ENCODE results near the gene RPL6. TPM values are rescaled to one million over a fixed set of nuclear protein-coding genes. Genes with fewer than 3 reads are reported as not detected.

The RPL6 gene
- total and polyA plus RNA-seq, 9 donors = 1,882 to 3,614 (median 2,099) TPM

GRCh38 chr12:112430929-112431328, 21.5 kb upstream of the RPL6 start:
- Histone ChIP-seq H3K9me3 (no peaks in the 10 kb centered on the region), H3K27me3 (no peaks in the 10 kb centered on the region), H3K36me3 (no peaks in the 10 kb centered on the region), H3K27ac (no peak overlapping the region), H3K4me3 (no peak overlapping the region), H3K4me1 (ENCODE audit: insufficient read depth) (no peaks in the 10 kb centered on the region)
- TF ChIP-seq, protein P1, sequence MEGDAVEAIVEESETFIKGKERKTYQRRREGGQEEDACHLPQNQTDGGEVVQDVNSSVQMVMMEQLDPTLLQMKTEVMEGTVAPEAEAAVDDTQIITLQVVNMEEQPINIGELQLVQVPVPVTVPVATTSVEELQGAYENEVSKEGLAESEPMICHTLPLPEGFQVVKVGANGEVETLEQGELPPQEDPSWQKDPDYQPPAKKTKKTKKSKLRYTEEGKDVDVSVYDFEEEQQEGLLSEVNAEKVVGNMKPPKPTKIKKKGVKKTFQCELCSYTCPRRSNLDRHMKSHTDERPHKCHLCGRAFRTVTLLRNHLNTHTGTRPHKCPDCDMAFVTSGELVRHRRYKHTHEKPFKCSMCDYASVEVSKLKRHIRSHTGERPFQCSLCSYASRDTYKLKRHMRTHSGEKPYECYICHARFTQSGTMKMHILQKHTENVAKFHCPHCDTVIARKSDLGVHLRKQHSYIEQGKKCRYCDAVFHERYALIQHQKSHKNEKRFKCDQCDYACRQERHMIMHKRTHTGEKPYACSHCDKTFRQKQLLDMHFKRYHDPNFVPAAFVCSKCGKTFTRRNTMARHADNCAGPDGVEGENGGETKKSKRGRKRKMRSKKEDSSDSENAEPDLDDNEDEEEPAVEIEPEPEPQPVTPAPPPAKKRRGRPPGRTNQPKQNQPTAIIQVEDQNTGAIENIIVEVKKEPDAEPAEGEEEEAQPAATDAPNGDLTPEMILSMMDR (IDR thresholded peaks at IDR 0.05) = no peak
- TF ChIP-seq EP300 (IDR thresholded peaks at IDR 0.05) (no peak), POLR2A (IDR thresholded peaks at IDR 0.05) (no peak)
- intact Hi-C loops (cut with DNase I) = no loop called here
- no peak for DNase-seq
- WGBS, 3 donors = 79 to 82% (median 82%) methylated on average over 5 of the region's 5 CpGs

- intact Hi-C loops (cut with DNase I) = no loop called here
- TF ChIP-seq POLR2A (IDR thresholded peaks at IDR 0.05) (no peak), EP300 (IDR thresholded peaks at IDR 0.05) (no peak)
- TF ChIP-seq, protein P1 (IDR thresholded peaks at IDR 0.05) = no peak
- Histone ChIP-seq H3K9me3 (no peaks in the 10 kb centered on the region), H3K27ac (no peak overlapping the region), H3K4me3 (no peak overlapping the region), H3K4me1 (ENCODE audit: insufficient read depth) (no peaks in the 10 kb centered on the region), H3K36me3 (no peaks in the 10 kb centered on the region), H3K27me3 (no peaks in the 10 kb centered on the region)
- no peak for DNase-seq
- WGBS, 3 donors = 93 to 100% (median 96%) methylated on average over 2 of the region's 2 CpGs
Observed at GRCh38 chr12:112427760-112428159, 18.4 kb upstream of the RPL6 start.

GRCh38 chr12:112425582-112426382, 16.4 kb upstream of the RPL6 start:
- Histone ChIP-seq H3K4me1 (ENCODE audit: insufficient read depth) (no peaks in the 10 kb centered on the region), H3K36me3 (no peaks in the 10 kb centered on the region), H3K27me3 (no peaks in the 10 kb centered on the region), H3K27ac (no peak overlapping the region), H3K4me3 (no peak overlapping the region), H3K9me3 (no peaks in the 10 kb centered on the region)
- DNase-seq = no peak
- intact Hi-C loops (cut with DNase I) = no loop called here
- TF ChIP-seq, protein P1 (IDR thresholded peaks at IDR 0.05) = no peak
- TF ChIP-seq POLR2A (IDR thresholded peaks at IDR 0.05) = no peak
- TF ChIP-seq EP300 (IDR thresholded peaks at IDR 0.05) = no peak
- WGBS, 3 donors = 94 to 96% (median 95%) methylated on average over 7 of the region's 7 CpGs

- no peak for DNase-seq
- Histone ChIP-seq H3K9me3 (no peaks in the 10 kb centered on the region), H3K27ac (no peak overlapping the region), H3K27me3 (no peaks in the 10 kb centered on the region), H3K36me3 (no peaks in the 10 kb centered on the region), H3K4me1 (ENCODE audit: insufficient read depth) (peaks cover 2% of the 10 kb centered on the region), H3K4me3 (no peak overlapping the region)
- TF ChIP-seq, protein P1 (IDR thresholded peaks at IDR 0.05) = no peak
- TF ChIP-seq POLR2A (IDR thresholded peaks at IDR 0.05) (no peak), EP300 (IDR thresholded peaks at IDR 0.05) (no peak)
- 78 to 81% (median 80%) methylated on average over 3 of the region's 3 CpGs for WGBS, 3 donors
- intact Hi-C loops (cut with DNase I) = no loop called here
Observed at GRCh38 chr12:112424126-112424525, 14.7 kb upstream of the RPL6 start.

Data from ovary (tissue), 9 donors.